ENCODE measurements around the gene OSBPL10. TPM values are rescaled to one million over a fixed set of nuclear protein-coding genes. Genes with fewer than 3 reads are reported as not detected.
"Not testable (repeated sequence)": the region's sequence is repeated elsewhere in the genome, so short reads cannot be mapped to it uniquely, and the experiment has no call there.

The OSBPL10 gene
- total and polyA plus RNA-seq, 3 donors from 2014 or later: 113 to 175 (median 160) TPM

DNA sequence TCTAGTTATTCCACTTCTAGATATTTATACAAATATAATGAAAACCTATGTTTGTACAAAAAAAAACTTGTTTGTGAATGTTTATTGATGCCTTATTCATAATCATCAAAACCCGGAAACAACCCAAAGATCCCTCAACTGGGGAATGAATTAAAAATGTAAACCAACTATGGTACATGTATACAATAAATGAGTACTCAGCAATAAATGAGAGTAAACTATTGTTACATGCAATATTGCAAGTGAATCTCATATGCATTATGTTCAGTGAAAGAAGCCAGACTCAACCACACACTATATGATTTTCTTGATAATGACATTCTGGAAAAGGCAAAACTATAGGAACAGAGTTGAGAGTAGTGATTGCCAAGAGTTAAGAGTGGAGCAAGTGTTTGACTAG is 12.8 kb upstream of the OSBPL10 start:
- intact Hi-C loops (cut with DNase I; ENCODE audit: low total_unique reads): no loop called here
- Histone ChIP-seq H3K4me1 (peaks cover 5% of the 10 kb centered on the region), H3K36me3 (ENCODE audit: low read depth, missing control alignments) (no peaks in the 10 kb centered on the region), H3K27me3 (no peaks in the 10 kb centered on the region), H3K27ac (no peak overlapping the region), H3K4me3 (no peak overlapping the region), H3K9me3 (no peaks in the 10 kb centered on the region)
- no peak for TF ChIP-seq POLR2A (IDR thresholded peaks at IDR 0.05)
- TF ChIP-seq CTCF (IDR thresholded peaks at IDR 0.05): no peak
- no peak for DNase-seq
- 93 to 97% methylated on average over 1 of the region's 1 CpG for WGBS, 2 donors

- H3K27me3 ChIP-seq; H3K9me3 ChIP-seq; intact Hi-C loops (cut with DNase I; ENCODE audit: low total_unique reads); H3K27ac ChIP-seq; DNase-seq; H3K36me3 ChIP-seq (ENCODE audit: low read depth, missing control alignments); H3K4me3 ChIP-seq; H3K4me1 ChIP-seq: not testable (repeated sequence)
- WGBS, 2 donors: 94 to 97% methylated on average over 6 of the region's 6 CpGs
These were observed 11.9 kb upstream of the OSBPL10 start for GRCh38 chr3:31992995-31993394.

- H3K4me3 ChIP-seq: no peak overlapping the region
These were observed 7.2 kb upstream of the OSBPL10 start for GRCh38 chr3:31988271-31988670.

GRCh38 chr3:31985831-31986230 is 4.8 kb upstream of the OSBPL10 start:
- DNase-seq: no peak
- TF ChIP-seq POLR2A (IDR thresholded peaks at IDR 0.05) (no peak), CTCF (IDR thresholded peaks at IDR 0.05) (no peak)
- Histone ChIP-seq H3K27ac (no peak overlapping the region), H3K36me3 (ENCODE audit: low read depth, missing control alignments) (no peaks in the 10 kb centered on the region), H3K27me3 (no peaks in the 10 kb centered on the region), H3K4me3 (no peak overlapping the region), H3K9me3 (no peaks in the 10 kb centered on the region), H3K4me1 (no peaks in the 10 kb centered on the region)
- intact Hi-C loops (cut with DNase I; ENCODE audit: low total_unique reads): no loop called here
- 88 to 92% methylated on average over 2 of the region's 2 CpGs for WGBS, 2 donors

More at GRCh38 chr3:31988271-31988670, 7.2 kb upstream of the OSBPL10 start:
- Histone ChIP-seq H3K4me1 (no peaks in the 10 kb centered on the region), H3K27me3 (no peaks in the 10 kb centered on the region), H3K9me3 (no peaks in the 10 kb centered on the region), H3K36me3 (ENCODE audit: low read depth, missing control alignments) (no peaks in the 10 kb centered on the region), H3K27ac (no peak overlapping the region)
- intact Hi-C loops (cut with DNase I; ENCODE audit: low total_unique reads): no loop called here
- no peak for DNase-seq
- WGBS, 2 donors: 83 to 94% methylated on average over 1 of the region's 1 CpG
- TF ChIP-seq CTCF (IDR thresholded peaks at IDR 0.05) (no peak), POLR2A (IDR thresholded peaks at IDR 0.05) (no peak)

GRCh38 chr3:31984321-31984720 is 3.3 kb upstream of the OSBPL10 start:
- H3K9me3 ChIP-seq: no peaks in the 10 kb centered on the region
- intact Hi-C loops (cut with DNase I; ENCODE audit: low total_unique reads): no loop called here
- no peaks in the 10 kb centered on the region for H3K36me3 ChIP-seq (ENCODE audit: low read depth, missing control alignments)
- no peak overlapping the region for H3K4me3 ChIP-seq
- no peaks in the 10 kb centered on the region for H3K27me3 ChIP-seq
- DNase-seq: no peak
- WGBS, 2 donors: 91 to 97% methylated on average over 4 of the region's 4 CpGs
- no peak overlapping the region for H3K27ac ChIP-seq
- TF ChIP-seq CTCF (IDR thresholded peaks at IDR 0.05): no peak
- TF ChIP-seq POLR2A (IDR thresholded peaks at IDR 0.05): no peak
- no peaks in the 10 kb centered on the region for H3K4me1 ChIP-seq
